Cardiac muscle cell (in vitro differentiated cells and primary cell): ENCODE data around the gene KREMEN2. TPM values are rescaled to one million over a fixed set of nuclear protein-coding genes. Genes with fewer than 3 reads are reported as not detected.

Experiments used
- DNase-seq, 2 donors: peaks; one replicate each; pipeline versions ENCODE4 v3.0.0 to v3.0.0-alpha.2; 2010 to 2017; ENCODE audit warnings: low read depth in 1 of 2, low spot score in 1 of 2
- H3K27ac ChIP-seq: fragments of 200-600 bp; sonication (generic); 2 replicates; pipeline ENCODE4 v1.5.1; 2016
- H3K27me3 ChIP-seq: fragments of 200-600 bp; sonication (generic); 2 replicates; pipeline ENCODE4 v1.6.0; 2016; ENCODE audit warnings: control low read depth
- H3K36me3 ChIP-seq: fragments of 200-600 bp; sonication (generic); 2 replicates; pipeline ENCODE4 v1.5.1; 2016; ENCODE audit warnings: control low read depth
- H3K4me1 ChIP-seq: fragments of 200-600 bp; sonication (generic); 2 replicates; pipeline ENCODE4 v1.8.1; 2017; ENCODE audit warnings: low read depth, mild to moderate bottlenecking, mixed run types
- H3K4me3 ChIP-seq: fragments of 200-600 bp; sonication (generic); 2 replicates; pipeline ENCODE4 v1.5.1; 2016; ENCODE audit warnings: mild to moderate bottlenecking
- H3K9me3 ChIP-seq: fragments of 200-600 bp; sonication (generic); 2 replicates; pipeline ENCODE4 v1.5.1; 2017; ENCODE audit warnings: low read depth, mild to moderate bottlenecking, control low read depth
- CTCF ChIP-seq: IDR thresholded peaks from 2 replicates; pipeline ENCODE4 v1.5.1; 2012; ENCODE audit warnings: low read depth, mild to moderate bottlenecking, low read length
- polyA plus RNA-seq: library from polyadenylated mRNA; unstranded; fragments of >200 nt; fragmentation: Nextera tagmentation; extraction: Ambion mirVana; gene quantifications from 2 replicates; pipeline ENCODE4 v1.2.1, GENCODE V29; 2016
- total RNA-seq: library from RNA; depleted of rRNA; stranded (reverse); fragments of >200 nt; gene quantifications from 2 replicates; pipeline ENCODE4 v1.2.3, GENCODE V29; 2016

The KREMEN2 gene
- total and polyA plus RNA-seq, 2 experiments from 2014 or later = 2.5 to 3.9 TPM

GRCh38 chr16:2985462-2985861 is 21.4 kb downstream of the KREMEN2 start:
- Histone ChIP-seq H3K27me3 (no peaks in the 10 kb centered on the region), H3K4me3 (no peak overlapping the region), H3K27ac (no peak overlapping the region), H3K9me3 (no peaks in the 10 kb centered on the region), H3K36me3 (no peaks in the 10 kb centered on the region), H3K4me1 (peaks cover 23% of the 10 kb centered on the region)
- TF ChIP-seq CTCF = no peak
- DNase-seq = no peak

GRCh38 chr16:2985893-2986355 is 21.8 kb downstream of the KREMEN2 start:
- Histone ChIP-seq H3K27me3 (no peaks in the 10 kb centered on the region), H3K36me3 (no peaks in the 10 kb centered on the region), H3K9me3 (no peaks in the 10 kb centered on the region), H3K27ac (no peak overlapping the region), H3K4me3 (no peak overlapping the region), H3K4me1 (peaks cover 21% of the 10 kb centered on the region)
- DNase-seq = no peak
- no peak for TF ChIP-seq CTCF

GRCh38 chr16:2986623-2987188 is 22.6 kb downstream of the KREMEN2 start:
- TF ChIP-seq CTCF = no peak
- H3K4me1 ChIP-seq = peaks cover 15% of the 10 kb centered on the region
- no peak overlapping the region for H3K27ac ChIP-seq

DNA sequence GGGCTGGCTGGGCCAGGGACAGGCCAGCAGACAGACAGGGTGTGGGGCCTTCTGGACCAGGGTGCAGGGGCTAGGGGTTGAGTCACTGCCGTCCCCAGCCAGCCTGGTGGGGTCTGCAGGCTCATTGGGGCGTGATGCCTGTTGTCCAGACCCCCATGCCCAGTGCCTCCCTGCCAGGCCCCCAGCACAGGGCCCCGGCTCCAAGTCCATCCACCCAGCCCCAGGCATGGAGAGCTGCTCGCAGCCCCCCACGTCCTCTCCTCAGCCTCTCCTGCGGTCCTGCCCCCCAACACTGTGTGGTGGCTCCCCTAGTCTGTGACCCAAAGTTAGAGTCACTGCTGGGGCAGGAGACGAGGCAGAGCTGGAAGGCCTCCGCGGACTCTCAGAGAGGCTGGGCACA is 23.2 kb downstream of the KREMEN2 start:
- H3K27ac ChIP-seq = peak overlapping the region; percentile 77
- H3K36me3 ChIP-seq = no peaks in the 10 kb centered on the region
- no peak for TF ChIP-seq CTCF
- no peaks in the 10 kb centered on the region for H3K27me3 ChIP-seq
- DNase-seq = no peak
- H3K4me3 ChIP-seq = no peak overlapping the region
- H3K4me1 ChIP-seq = peaks cover 15% of the 10 kb centered on the region
- H3K9me3 ChIP-seq = no peaks in the 10 kb centered on the region

More at GRCh38 chr16:2986623-2987188, 22.6 kb downstream of the KREMEN2 start:
- no peaks in the 10 kb centered on the region for H3K36me3 ChIP-seq
- no peaks in the 10 kb centered on the region for H3K27me3 ChIP-seq
- no peak for DNase-seq
- H3K9me3 ChIP-seq = no peaks in the 10 kb centered on the region
- H3K4me3 ChIP-seq = no peak overlapping the region

DNA sequence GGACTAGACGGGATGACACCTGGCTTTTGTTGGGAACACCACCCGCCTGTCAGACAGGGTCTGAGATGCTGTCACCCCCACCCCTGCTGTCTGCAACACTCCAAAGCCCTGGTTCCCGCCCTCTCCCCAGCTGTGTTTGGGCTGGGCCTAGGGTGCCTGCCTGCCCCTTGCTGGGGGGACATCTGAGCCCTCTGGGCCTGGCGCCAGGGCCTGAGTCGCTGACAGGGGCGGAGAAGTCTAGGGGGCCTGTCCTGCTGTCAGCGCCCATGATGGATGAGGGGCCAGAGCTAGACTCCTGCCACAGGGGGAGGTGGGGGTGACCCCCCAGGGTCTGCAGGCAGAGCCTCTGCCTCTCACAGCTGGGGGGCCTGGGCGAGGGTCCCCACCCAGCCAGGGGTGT is 23.8 kb downstream of the KREMEN2 start:
- peak overlapping the region; percentile 77 for H3K27ac ChIP-seq
- H3K4me1 ChIP-seq = peaks cover 15% of the 10 kb centered on the region

More for the DNA sequence above, 23.8 kb downstream of the KREMEN2 start:
- no peak for TF ChIP-seq CTCF
- H3K4me3 ChIP-seq = no peak overlapping the region
- H3K27me3 ChIP-seq = no peaks in the 10 kb centered on the region
- peak in 1 of 2 donors; percentile 68 for DNase-seq
- H3K9me3 ChIP-seq = no peaks in the 10 kb centered on the region
- H3K36me3 ChIP-seq = no peaks in the 10 kb centered on the region
